HUES48 (cell line): ENCODE results near the gene EPB41L5.
"Not testable (repeated sequence)": the region's sequence is repeated elsewhere in the genome, so short reads cannot be mapped to it uniquely, and the experiment has no call there.

ENCODE experiments used
- H3K27ac ChIP-seq: one replicate; pipeline ENCODE4 v1.7.0; 2013; ENCODE audit warnings: low read depth, low read length, inconsistent platforms
- H3K27me3 ChIP-seq: 2 replicates; pipeline ENCODE4 v1.6.1; 2013; ENCODE audit warnings: mild to moderate bottlenecking, low read length; ENCODE audit not compliant: control insufficient read depth, insufficient read depth
- H3K36me3 ChIP-seq: 2 replicates; pipeline ENCODE4 v1.6.1; 2013; ENCODE audit warnings: low read length; ENCODE audit not compliant: control insufficient read depth, insufficient read depth
- H3K4me1 ChIP-seq: 2 replicates; pipeline ENCODE4 v1.6.1; 2013; ENCODE audit warnings: mild to moderate bottlenecking, low read length; ENCODE audit not compliant: control insufficient read depth, insufficient read depth
- H3K4me3 ChIP-seq: 2 replicates; pipeline ENCODE4 v1.5.1; 2013; ENCODE audit warnings: mild to moderate bottlenecking, low read depth, low read length
- H3K9ac ChIP-seq: 2 replicates; pipeline ENCODE4 v1.6.1; 2013; ENCODE audit warnings: mild to moderate bottlenecking, low read depth, low read length, moderate library complexity
- H3K9me3 ChIP-seq: 2 replicates; pipeline ENCODE4 v1.6.1; 2013; ENCODE audit warnings: low read length; ENCODE audit not compliant: control insufficient read depth, insufficient read depth

Gene EPB41L5

GRCh38 chr2:120118471-120118870 is 105.6 kb downstream of the EPB41L5 start:
- H3K27me3 ChIP-seq, result no peaks in the 10 kb centered on the region
- no peaks in the 10 kb centered on the region for H3K9me3 ChIP-seq
- H3K4me1 ChIP-seq, result no peaks in the 10 kb centered on the region
- H3K9ac ChIP-seq, result no peak overlapping the region
- H3K36me3 ChIP-seq, result no peaks in the 10 kb centered on the region
- H3K4me3 ChIP-seq, result no peak overlapping the region
- H3K27ac ChIP-seq, result no peak overlapping the region

DNA sequence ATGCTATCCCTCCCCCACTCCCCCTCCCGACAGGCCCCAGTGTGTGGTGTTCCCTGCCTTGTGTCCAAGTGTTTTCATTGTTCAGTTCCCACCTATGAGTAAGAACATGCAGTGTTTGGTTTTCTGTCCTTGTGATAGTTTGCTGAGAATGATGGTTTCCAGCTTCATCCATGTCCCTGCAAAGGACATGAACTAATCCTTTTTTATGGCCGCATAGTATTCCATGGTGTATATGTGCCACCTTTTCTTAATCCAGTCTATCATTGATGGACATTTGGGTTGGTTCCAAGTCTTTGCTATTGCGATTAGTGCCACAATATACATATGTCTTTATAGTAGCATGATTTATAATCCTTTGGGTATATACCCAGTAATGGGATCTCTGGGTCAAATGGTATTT is 108.5 kb downstream of the EPB41L5 start:
- H3K9ac ChIP-seq, H3K27ac ChIP-seq, H3K4me3 ChIP-seq, H3K36me3 ChIP-seq, H3K9me3 ChIP-seq, H3K27me3 ChIP-seq, H3K4me1 ChIP-seq: not testable (repeated sequence)

DNA sequence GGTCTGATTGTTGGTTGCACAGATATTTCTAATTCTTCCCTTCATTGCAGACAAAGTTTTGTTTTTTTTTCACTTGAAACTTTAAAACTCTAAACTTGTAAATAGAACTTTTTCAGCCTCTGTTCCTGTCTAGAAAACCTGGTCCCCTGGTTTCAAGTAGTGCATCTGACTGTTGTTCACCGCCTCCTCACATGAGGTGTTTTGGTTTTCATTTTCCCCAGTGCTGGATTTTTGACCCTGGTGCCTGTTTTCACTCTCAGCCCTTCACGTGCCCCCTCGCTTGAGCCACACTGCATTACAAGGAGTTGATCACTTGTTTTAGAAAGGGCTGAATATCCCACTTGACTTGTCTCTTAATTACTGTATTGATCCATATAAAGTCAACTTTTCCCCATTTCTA is 110.2 kb downstream of the EPB41L5 start:
- peaks cover 5% of the 10 kb centered on the region for H3K36me3 ChIP-seq
- no peaks in the 10 kb centered on the region for H3K27me3 ChIP-seq
- H3K9ac ChIP-seq, result no peak overlapping the region
- no peaks in the 10 kb centered on the region for H3K4me1 ChIP-seq
- H3K9me3 ChIP-seq, result no peaks in the 10 kb centered on the region
- no peak overlapping the region for H3K27ac ChIP-seq
- H3K4me3 ChIP-seq, result no peak overlapping the region

GRCh38 chr2:120125195-120125594 is 112.3 kb downstream of the EPB41L5 start:
- H3K4me3 ChIP-seq, result no peak overlapping the region
- H3K27ac ChIP-seq, result no peak overlapping the region
- H3K4me1 ChIP-seq, result no peaks in the 10 kb centered on the region
- no peak overlapping the region for H3K9ac ChIP-seq
- H3K9me3 ChIP-seq, result no peaks in the 10 kb centered on the region
- H3K27me3 ChIP-seq, result no peaks in the 10 kb centered on the region
- H3K36me3 ChIP-seq, result peaks cover 7% of the 10 kb centered on the region

- H3K9me3 ChIP-seq, result no peaks in the 10 kb centered on the region
- no peaks in the 10 kb centered on the region for H3K4me1 ChIP-seq
- H3K36me3 ChIP-seq, result peaks cover 12% of the 10 kb centered on the region
Measured at GRCh38 chr2:120128216-120128615, 115.3 kb downstream of the EPB41L5 start.

DNA sequence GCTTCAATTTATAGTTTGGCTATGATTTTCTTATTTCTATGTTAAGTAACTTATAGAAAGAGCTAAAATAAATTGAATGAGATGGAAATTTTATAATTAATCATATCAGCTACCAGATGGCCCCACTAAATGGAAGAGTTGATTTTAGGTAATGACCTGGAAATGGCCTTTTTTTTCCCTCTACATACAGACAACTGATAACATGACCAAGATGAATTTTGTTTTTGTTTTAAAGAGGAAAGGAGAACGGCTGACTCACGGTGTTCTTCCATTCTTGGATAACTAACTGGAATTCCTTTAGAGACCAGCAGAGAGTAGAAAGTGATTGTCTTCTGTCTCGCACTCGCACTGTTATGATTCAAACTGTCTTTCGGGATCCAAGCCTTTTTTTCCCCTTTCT is 119.3 kb downstream of the EPB41L5 start:
- Histone ChIP-seq H3K36me3 (peaks cover 12% of the 10 kb centered on the region), H3K9me3 (no peaks in the 10 kb centered on the region), H3K27ac (no peak overlapping the region), H3K9ac (no peak overlapping the region), H3K4me1 (peaks cover 14% of the 10 kb centered on the region), H3K4me3 (no peak overlapping the region), H3K27me3 (no peaks in the 10 kb centered on the region)

More at GRCh38 chr2:120128216-120128615, 115.3 kb downstream of the EPB41L5 start:
- H3K9ac ChIP-seq, result no peak overlapping the region
- H3K27me3 ChIP-seq, result no peaks in the 10 kb centered on the region
- H3K4me3 ChIP-seq, result no peak overlapping the region
- no peak overlapping the region for H3K27ac ChIP-seq

DNA sequence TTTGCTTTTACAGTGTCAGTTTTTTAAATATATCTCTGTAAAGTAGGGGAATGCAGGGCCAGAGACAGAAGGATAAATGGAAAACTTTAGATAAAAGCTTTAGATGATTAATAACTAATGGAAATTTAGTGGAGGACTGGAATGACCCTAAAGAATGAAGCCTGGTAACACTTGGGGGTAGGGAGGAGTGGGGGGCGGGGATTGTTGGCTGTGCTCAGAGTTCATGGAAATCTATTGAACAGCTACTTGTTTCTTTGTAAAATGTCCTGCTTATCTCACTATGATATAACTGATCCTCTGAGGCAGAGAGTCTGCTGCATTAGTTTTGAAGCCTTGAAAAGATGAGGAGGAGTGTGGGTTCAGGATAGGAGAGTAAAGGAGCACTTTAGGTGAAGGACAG is 119.8 kb downstream of the EPB41L5 start:
- Histone ChIP-seq H3K4me3 (no peak overlapping the region), H3K27ac (no peak overlapping the region), H3K36me3 (peaks cover 11% of the 10 kb centered on the region), H3K27me3 (no peaks in the 10 kb centered on the region), H3K9ac (no peak overlapping the region), H3K9me3 (no peaks in the 10 kb centered on the region), H3K4me1 (peaks cover 14% of the 10 kb centered on the region)

- Histone ChIP-seq H3K4me1 (peaks cover 14% of the 10 kb centered on the region), H3K27ac (peak overlapping the region; percentile 77), H3K4me3 (no peak overlapping the region), H3K9ac (no peak overlapping the region), H3K9me3 (no peaks in the 10 kb centered on the region), H3K36me3 (peaks cover 5% of the 10 kb centered on the region), H3K27me3 (no peaks in the 10 kb centered on the region)
Measured at GRCh38 chr2:120133572-120134244, 120.8 kb downstream of the EPB41L5 start.

DNA sequence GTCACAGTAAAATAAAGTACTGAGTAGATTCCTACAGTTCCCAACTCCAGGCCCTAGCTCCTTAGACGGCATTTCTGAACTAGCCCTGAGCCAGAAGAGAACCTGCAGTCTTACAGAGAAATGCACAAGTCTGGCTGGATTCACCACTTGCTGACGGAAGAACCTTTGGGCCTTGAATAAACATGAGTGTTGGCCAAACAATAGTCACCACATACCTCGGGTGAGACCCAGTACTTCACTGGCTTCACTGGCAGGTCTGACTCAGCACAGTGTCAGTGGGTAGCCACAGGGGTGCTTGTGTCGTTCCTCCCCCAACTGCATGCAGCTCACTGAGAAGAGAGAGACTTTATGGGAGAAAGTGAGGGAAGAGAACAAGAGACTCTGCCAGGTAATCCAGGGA is 121.4 kb downstream of the EPB41L5 start:
- peaks cover 5% of the 10 kb centered on the region for H3K36me3 ChIP-seq
- peak overlapping the region; percentile 77 for H3K27ac ChIP-seq
- H3K9me3 ChIP-seq, result no peaks in the 10 kb centered on the region
- no peak overlapping the region for H3K9ac ChIP-seq
- no peak overlapping the region for H3K4me3 ChIP-seq
- no peaks in the 10 kb centered on the region for H3K27me3 ChIP-seq
- peaks cover 14% of the 10 kb centered on the region for H3K4me1 ChIP-seq

DNA sequence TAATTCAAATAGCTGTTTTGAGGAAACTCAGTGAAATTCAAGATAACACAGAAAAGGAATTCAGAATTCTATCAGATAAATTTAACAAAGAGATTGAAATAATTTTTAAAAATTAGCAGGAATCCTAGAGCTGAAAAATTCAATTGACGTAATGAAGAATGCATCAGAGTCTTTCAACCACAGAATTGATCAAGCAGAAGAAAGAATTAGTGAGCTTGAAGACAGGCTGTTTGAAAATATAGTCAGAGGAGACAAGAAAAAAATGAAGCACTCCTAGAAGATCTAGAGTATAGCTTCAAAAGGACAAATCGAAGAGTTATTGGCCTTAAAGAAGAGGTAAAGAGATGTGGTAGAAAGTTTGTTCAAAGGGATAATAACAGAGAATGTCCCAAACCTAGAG is 122.1 kb downstream of the EPB41L5 start:
- H3K27ac ChIP-seq, H3K9ac ChIP-seq, H3K4me3 ChIP-seq, H3K9me3 ChIP-seq, H3K36me3 ChIP-seq, H3K27me3 ChIP-seq: not testable (repeated sequence)
- H3K4me1 ChIP-seq, result peaks cover 14% of the 10 kb centered on the region

DNA sequence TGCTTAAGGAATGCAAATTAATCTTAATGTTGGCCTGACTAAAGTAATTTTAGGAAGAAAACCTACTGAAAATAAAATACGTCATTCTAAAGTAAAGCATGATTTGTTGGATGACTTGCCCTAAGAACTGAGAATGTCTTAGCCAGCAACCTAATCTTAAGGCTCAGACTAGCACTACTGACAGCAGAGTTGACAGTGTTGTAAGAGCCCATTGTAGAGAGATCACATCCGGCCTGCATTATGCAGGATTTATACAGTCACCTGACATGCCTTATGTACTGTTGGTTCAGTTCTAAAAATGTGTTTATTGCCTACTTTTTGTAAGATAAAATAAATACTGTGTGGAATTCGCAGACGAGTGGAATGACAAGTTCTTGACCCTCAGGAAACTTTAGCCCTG is 128.0 kb downstream of the EPB41L5 start:
- Histone ChIP-seq H3K4me3 (no peak overlapping the region), H3K4me1 (no peaks in the 10 kb centered on the region), H3K9ac (no peak overlapping the region), H3K27me3 (no peaks in the 10 kb centered on the region), H3K9me3 (no peaks in the 10 kb centered on the region), H3K36me3 (no peaks in the 10 kb centered on the region), H3K27ac (no peak overlapping the region)
